ENCODE results near the gene ZDHHC3.
A peak's percentile ranks its signal among the peaks of the same experiment; 100 is the strongest.
"Not testable (repeated sequence)": the region's sequence is repeated elsewhere in the genome, so short reads cannot be mapped to it uniquely, and the experiment has no call there.

The ZDHHC3 gene

GRCh38 chr3:44963571-44964325 is 12.2 kb downstream of the ZDHHC3 start:
- no peak for ATAC-seq
- no peak for DNase-seq

- ATAC-seq: no peak
- no peak for DNase-seq
These were observed 13.2 kb downstream of the ZDHHC3 start for GRCh38 chr3:44962621-44963393.

- DNase-seq (no peak), ATAC-seq (no peak)
These were observed 14.1 kb downstream of the ZDHHC3 start for GRCh38 chr3:44961888-44962287.

- ATAC-seq (peak; percentile 40), DNase-seq (no peak)
These were observed 15.5 kb downstream of the ZDHHC3 start for GRCh38 chr3:44960387-44961026.

GRCh38 chr3:44958386-44958785 is 17.6 kb downstream of the ZDHHC3 start:
- DNase-seq (no peak), ATAC-seq (no peak)

GRCh38 chr3:44957986-44958385 is 18.0 kb downstream of the ZDHHC3 start:
- no peak for DNase-seq
- no peak for ATAC-seq

GRCh38 chr3:44955917-44956316 is 20.1 kb downstream of the ZDHHC3 start:
- no peak for DNase-seq
- no peak for ATAC-seq

- ATAC-seq (no peak), DNase-seq (no peak)
These were observed 21.0 kb downstream of the ZDHHC3 start for GRCh38 chr3:44954962-44955361.

GRCh38 chr3:44954304-44954703 is 21.7 kb downstream of the ZDHHC3 start:
- ATAC-seq: no peak
- no peak for DNase-seq

- ATAC-seq: no peak
- no peak for DNase-seq
These were observed 23.3 kb downstream of the ZDHHC3 start for GRCh38 chr3:44952689-44953088.

GRCh38 chr3:44950275-44950734 is 25.7 kb downstream of the ZDHHC3 start:
- no peak for ATAC-seq

GRCh38 chr3:44949770-44950169 is 26.2 kb downstream of the ZDHHC3 start:
- ATAC-seq, DNase-seq: not testable (repeated sequence)

More at GRCh38 chr3:44950275-44950734, 25.7 kb downstream of the ZDHHC3 start:
- DNase-seq: no peak

- no peak for DNase-seq
- ATAC-seq: no peak
These were observed 27.7 kb downstream of the ZDHHC3 start for GRCh38 chr3:44948239-44948638.

GRCh38 chr3:44942202-44942921 is 33.6 kb downstream of the ZDHHC3 start:
- ATAC-seq: no peak
- DNase-seq: no peak

GRCh38 chr3:44939581-44940036 is 36.4 kb downstream of the ZDHHC3 start:
- no peak for DNase-seq
- ATAC-seq: no peak

- no peak for DNase-seq
- ATAC-seq: no peak
These were observed 42.7 kb downstream of the ZDHHC3 start for GRCh38 chr3:44932986-44933944.

- no peak for DNase-seq
- ATAC-seq: no peak
These were observed 43.7 kb downstream of the ZDHHC3 start for GRCh38 chr3:44932271-44932670.

- DNase-seq: no peak
- ATAC-seq: no peak
These were observed 44.2 kb downstream of the ZDHHC3 start for GRCh38 chr3:44931791-44932190.

GRCh38 chr3:44930911-44931310 is 45.1 kb downstream of the ZDHHC3 start:
- ATAC-seq (no peak), DNase-seq (no peak)

GRCh38 chr3:44929782-44930181 is 46.2 kb downstream of the ZDHHC3 start:
- DNase-seq (no peak), ATAC-seq (no peak)

- DNase-seq (no peak), ATAC-seq (no peak)
These were observed 48.6 kb downstream of the ZDHHC3 start for GRCh38 chr3:44927371-44927770.
